Endometrial microvascular endothelial cells (primary cell): ENCODE measurements around the gene ITGA5. TPM values are rescaled to one million over a fixed set of nuclear protein-coding genes. Genes with fewer than 3 reads are reported as not detected.

Experiments used
- in situ Hi-C: cut with HindIII; loops from 2 replicates; pipeline ENCODE4 v1.10.0; 2017; ENCODE audit warnings: low sequenced_read_pairs, low pct_unique_long_range_greater_than_20kb; ENCODE audit errors: inconsistent ontology term
- total RNA-seq: library from RNA; depleted of rRNA; stranded (reverse); fragments of >200 nt; gene quantifications from one replicate; pipeline ENCODE4 v1.2.3, GENCODE V29; 2015; ENCODE audit errors: inconsistent ontology term

ITGA5 gene
- total RNA-seq, 1 donor from 2014 or later: 1,308 TPM

DNA sequence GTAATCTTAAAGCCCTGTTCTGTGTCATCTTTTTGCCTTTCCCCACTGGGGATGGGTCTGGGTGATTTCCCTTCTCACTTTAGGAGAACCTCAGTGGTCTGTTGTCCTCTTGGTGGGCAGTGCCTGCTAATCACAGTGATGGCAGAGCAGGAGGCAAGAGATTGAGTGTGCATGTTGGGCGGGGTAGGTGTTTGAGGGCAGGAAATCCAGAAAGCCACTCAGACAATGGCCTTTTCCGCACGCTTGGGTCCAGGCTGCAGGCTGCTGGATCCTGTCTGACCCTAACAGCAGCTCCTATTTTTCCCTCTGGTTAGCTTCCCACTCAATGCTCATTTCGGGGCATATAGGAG lies 13.7 kb upstream of the ITGA5 start:
- in situ Hi-C loops: no loop called here

GRCh38 chr12:54431911-54432814 lies 13.1 kb upstream of the ITGA5 start:
- in situ Hi-C loops: no loop called here

DNA sequence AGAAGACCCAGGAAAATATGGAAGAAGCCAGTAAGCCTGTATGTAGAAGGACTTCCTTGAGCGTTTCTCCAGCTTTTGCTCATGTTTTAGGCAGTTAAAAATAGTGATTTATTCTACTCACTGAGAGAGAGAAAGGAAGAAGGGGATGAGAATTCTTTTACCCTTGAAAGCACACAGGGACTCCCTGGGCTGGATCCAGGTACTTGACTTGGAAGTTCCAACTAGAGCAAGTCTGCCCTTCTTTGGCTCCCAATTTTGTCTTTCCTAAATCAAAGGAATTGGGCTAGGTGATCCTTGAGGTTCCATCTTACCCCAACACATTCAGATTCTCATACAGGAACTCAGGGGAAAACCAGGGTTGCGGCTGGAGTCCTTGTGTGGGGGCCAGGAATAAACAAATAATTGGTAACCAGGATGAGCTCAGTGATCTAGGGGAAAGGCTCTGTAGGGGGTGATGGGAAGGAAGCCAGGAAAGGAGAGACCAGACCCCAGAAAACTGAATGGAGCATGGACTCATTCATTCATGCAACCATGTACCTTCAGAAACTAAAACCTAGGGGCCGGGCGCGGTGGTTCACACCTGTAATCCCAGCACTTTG lies 11.5 kb upstream of the ITGA5 start:
- in situ Hi-C loops: no loop called here

- in situ Hi-C loops: no loop called here
These were observed 10.0 kb upstream of the ITGA5 start for GRCh38 chr12:54429014-54429471.

- in situ Hi-C loops: no loop called here
These were observed 9.3 kb upstream of the ITGA5 start for GRCh38 chr12:54428050-54429013.

DNA sequence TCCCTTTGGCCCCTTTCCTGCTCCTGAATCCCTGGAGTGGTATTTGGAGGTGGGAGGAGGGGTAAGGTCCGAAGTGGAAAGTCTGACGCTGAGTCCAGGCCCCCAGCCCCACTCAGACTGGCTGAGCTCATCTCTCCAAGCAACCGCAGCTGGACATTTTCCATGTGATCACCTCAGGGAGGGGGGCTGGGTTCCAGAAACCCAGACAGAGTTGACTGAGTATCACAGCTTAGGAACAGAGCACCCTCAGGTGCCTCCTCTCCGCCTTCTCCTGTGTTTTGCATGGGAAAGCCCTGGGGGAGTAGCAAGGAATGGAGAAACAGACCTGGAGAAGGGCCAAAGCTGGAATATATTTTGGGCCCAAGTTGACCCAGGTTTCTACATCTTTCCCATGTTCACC lies 8.0 kb upstream of the ITGA5 start:
- in situ Hi-C loops: no loop called here

- in situ Hi-C loops: no loop called here
These were observed 7.6 kb upstream of the ITGA5 start for GRCh38 chr12:54426690-54427089.

- in situ Hi-C loops: no loop called here
These were observed 6.6 kb upstream of the ITGA5 start for GRCh38 chr12:54425702-54426101.

DNA sequence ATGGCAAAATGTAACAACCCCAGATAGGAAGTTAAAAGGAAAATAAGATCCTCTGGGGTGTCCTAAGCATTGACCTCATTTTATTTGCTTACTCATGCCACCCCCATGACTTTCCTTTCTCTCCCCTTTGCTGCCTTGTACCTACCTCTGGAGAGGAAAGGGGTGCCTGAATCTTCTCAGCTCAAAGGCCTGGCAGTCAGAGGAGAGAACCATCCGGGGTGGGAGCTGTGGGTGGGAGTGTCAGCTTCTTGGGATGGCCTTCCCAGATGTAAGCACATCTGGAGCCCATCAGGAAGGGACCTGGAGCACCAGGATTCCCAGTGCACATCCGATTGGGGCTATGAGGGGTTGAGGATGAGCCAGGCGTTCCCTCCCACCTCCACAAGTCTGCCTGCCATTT lies 5.2 kb upstream of the ITGA5 start:
- in situ Hi-C loops: no loop called here

- in situ Hi-C loops: no loop called here
These were observed 4.7 kb upstream of the ITGA5 start for GRCh38 chr12:54423816-54424150.

GRCh38 chr12:54421879-54422250 lies 2.8 kb upstream of the ITGA5 start:
- in situ Hi-C loops: no loop called here

- in situ Hi-C loops: no loop called here
These were observed 2.3 kb upstream of the ITGA5 start for GRCh38 chr12:54421175-54421878.

DNA sequence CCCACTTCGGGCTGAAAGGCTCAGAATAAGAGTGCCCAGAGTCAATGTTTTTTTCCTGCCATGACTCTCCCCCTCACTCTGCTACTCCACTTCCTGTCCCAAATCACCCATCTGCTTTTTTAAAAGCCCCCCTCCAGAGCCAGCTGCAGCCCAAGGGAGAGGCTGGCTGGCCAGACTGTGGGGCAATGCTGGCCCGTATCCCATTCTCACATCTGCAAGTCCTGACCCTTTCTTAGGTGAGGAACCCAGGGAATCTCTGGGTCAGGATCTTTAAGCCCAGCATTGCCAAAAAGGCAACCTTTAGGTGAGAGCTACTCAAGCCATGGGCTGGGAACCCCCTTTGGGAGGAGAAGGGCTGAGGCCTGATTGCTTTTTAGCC lies 1.7 kb upstream of the ITGA5 start:
- in situ Hi-C loops: no loop called here

DNA sequence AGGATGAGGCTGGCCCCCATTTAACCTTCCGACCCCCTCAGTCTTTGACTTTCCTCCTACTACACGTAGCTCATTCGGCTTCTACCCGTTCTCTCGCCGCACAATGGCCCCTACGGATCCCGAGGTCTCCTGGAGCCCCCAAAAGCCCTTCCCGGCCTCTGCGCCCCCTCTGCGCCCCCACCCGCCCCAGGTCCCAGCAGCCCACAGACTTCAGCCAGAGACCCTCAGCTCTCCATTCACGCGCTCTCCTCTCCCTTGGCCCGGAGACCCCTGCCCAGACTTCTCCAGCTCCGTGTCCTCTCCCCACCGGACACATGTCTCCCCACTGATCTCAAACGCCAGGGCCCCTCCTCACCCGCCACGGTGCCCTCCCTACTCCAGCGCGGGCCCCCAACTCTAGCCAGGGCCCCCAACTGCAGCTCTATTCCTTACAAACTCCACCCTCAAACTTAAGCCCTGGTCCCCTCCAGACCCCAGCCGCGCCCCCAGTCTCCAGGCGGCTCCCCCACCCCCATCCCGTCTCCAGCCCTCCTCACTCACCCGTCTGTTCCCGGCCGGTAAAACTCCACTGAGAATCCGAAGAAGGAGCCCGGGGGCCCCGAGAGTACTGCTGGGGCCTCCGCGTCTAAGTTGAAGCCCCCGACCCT lies 502 bp downstream of the ITGA5 start:
- in situ Hi-C loops: no loop called here

GRCh38 chr12:54417712-54418440 lies 1.2 kb downstream of the ITGA5 start:
- in situ Hi-C loops: no loop called here

GRCh38 chr12:54416687-54417603 lies 2.1 kb downstream of the ITGA5 start:
- in situ Hi-C loops: no loop called here
